Common myeloid progenitor, CD34-positive (primary cell): ENCODE data around the gene KNDC1. TPM values are rescaled to one million over a fixed set of nuclear protein-coding genes. Genes with fewer than 3 reads are reported as not detected.
"Not testable (repeated sequence)": the region's sequence is repeated elsewhere in the genome, so short reads cannot be mapped to it uniquely, and the experiment has no call there.

Experiments used
- CTCF ChIA-PET: fragments of 350-600 bp; sonication (Branson Sonifier 250); formaldehyde crosslinking; loops from one replicate; lab custom pipeline; 2021; ENCODE audit warnings: antibody characterized with exemption; lab: Charles Lee
- POLR2A ChIA-PET: fragments of 350-600 bp; sonication (Branson Sonifier 250); formaldehyde crosslinking; loops from one replicate; lab custom pipeline; 2021; ENCODE audit warnings: antibody characterized with exemption; lab: Charles Lee
- DNase-seq, 3 donors: peaks; one replicate each; pipeline versions ENCODE4 v3.0.0 to v3.0.0-alpha.2; 2013
- H3K27ac ChIP-seq, 2 experiments: 1 replicate in 1 of 2; 2 replicates in 1 of 2; pipeline ENCODE4 v1.7.0; 2013; ENCODE audit warnings: inconsistent platforms in 2 of 2, low read length in 2 of 2, mild to moderate bottlenecking in 2 of 2, low read depth in 1 of 2, moderate library complexity in 1 of 2; ENCODE audit not compliant: severe bottlenecking in 2 of 2, insufficient read depth in 1 of 2, poor library complexity in 1 of 2
- H3K27me3 ChIP-seq, 5 experiments: replicated peaks in 2 of 5; 1 replicate in 3 of 5; 2 replicates in 2 of 5; pipeline versions ENCODE4 v1.6.1 to v1.7.0; 2013; ENCODE audit warnings: low read length in 4 of 5, mild to moderate bottlenecking in 2 of 5, moderate library complexity in 2 of 5, inconsistent platforms in 1 of 5; ENCODE audit not compliant: insufficient read depth in 5 of 5, control insufficient read depth in 4 of 5
- H3K36me3 ChIP-seq, 4 experiments: 1 replicate in 2 of 4; 2 replicates in 2 of 4; pipeline versions ENCODE4 v1.6.1 to v1.7.0; 2013; ENCODE audit warnings: low read length in 3 of 4, control low read depth in 1 of 4, mild to moderate bottlenecking in 1 of 4; ENCODE audit not compliant: control insufficient read depth in 4 of 4, insufficient read depth in 4 of 4
- H3K4me1 ChIP-seq, 4 experiments: 1 replicate in 3 of 4; 2 replicates in 1 of 4; pipeline versions ENCODE4 v1.6.1 to v1.7.1; 2013; ENCODE audit warnings: low read length in 3 of 4, mild to moderate bottlenecking in 3 of 4, control low read depth in 1 of 4, inconsistent platforms in 1 of 4, moderate library complexity in 1 of 4; ENCODE audit not compliant: control insufficient read depth in 4 of 4, insufficient read depth in 4 of 4; ENCODE audit errors: control extremely low read depth in 1 of 4
- H3K4me3 ChIP-seq, 7 experiments: 1 replicate in 4 of 7; 2 replicates in 3 of 7; pipeline versions ENCODE4 v1.5.1 to v1.7.0; 2013; ENCODE audit warnings: mild to moderate bottlenecking in 7 of 7, low read length in 6 of 7, moderate library complexity in 6 of 7, inconsistent platforms in 2 of 7, low read depth in 2 of 7, control low read depth in 1 of 7; ENCODE audit not compliant: insufficient read depth in 4 of 7, control insufficient read depth in 1 of 7; ENCODE audit errors: extremely low read depth in 1 of 7
- H3K9me3 ChIP-seq, 5 experiments: 1 replicate in 4 of 5; 2 replicates in 1 of 5; pipeline versions ENCODE4 v1.6.1 to v1.7.1; 2013; ENCODE audit warnings: low read length in 4 of 5, mild to moderate bottlenecking in 2 of 5, inconsistent platforms in 1 of 5, low read depth in 1 of 5, moderate library complexity in 1 of 5; ENCODE audit not compliant: control insufficient read depth in 4 of 5, insufficient read depth in 2 of 5; ENCODE audit errors: control extremely low read depth in 1 of 5
- WGBS: methylation state at CpG from one replicate; pipeline ENCODE4 v1.1.5; 2013; ENCODE audit not compliant: insufficient coverage; 5-methylcytosine and 5-hydroxymethylcytosine counted together
- polyA plus RNA-seq: library from polyadenylated mRNA; unstranded; fragments of 120-200 nt; gene quantifications from one replicate; pipeline ENCODE4 v1.2.1, GENCODE V29; 2013

KNDC1 gene
- under 0.01 TPM for polyA plus RNA-seq

DNA sequence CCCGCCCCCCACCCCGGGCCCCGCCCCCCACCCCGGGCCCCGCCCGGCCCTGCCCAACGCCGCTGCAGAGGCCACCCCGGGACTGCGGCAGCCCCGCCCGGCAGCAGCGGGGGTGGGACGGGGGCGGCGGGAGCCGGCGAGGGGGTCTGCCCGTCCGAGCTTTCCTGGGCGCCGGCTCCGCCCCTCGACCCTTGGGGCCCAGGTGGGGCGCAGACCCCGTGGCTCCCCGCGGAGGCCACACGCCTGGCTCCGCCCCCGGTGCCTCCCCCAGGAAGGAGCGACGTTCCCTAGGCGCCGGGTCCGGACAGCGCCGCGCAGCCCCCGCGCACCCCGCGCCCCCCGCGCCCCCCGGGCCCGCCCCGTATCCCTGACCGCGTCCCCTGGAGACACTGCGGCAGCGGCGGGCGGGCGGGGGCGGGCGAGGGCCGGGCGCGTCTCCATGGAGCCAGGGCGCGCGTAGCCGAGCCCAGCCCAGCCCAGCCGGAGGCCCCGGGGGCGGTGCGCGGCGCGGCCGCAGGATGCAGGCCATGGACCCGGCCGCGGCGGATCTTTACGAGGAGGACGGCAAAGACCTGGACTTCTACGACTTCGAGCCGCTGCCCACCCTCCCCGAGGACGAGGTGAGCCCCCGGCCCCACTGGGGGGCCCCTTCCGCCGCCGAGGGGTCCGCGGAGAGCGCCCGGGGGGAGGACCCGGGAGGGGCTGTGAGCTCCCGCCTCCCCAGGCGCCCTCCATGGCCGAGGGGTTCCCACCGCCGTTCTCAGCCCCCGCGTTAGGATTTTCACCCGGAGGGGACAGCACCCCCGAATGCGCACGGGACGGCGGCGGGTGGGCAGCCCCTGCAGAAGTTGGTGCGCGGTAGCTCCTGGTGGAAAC, at the start of gene KNDC1:
Gene KNDC1 (plus strand): TSS at position 270 of the 876 bp plus-strand sequence. CDS start 249 bp downstream, at position 519.
- POLR2A ChIA-PET: no interaction called here
- CTCF ChIA-PET: no interaction called here

GRCh38 chr10:133110609-133111275, 49.3 kb upstream of the KNDC1 start:
- WGBS: 29% methylated on average over 1 of the region's 6 CpGs
- peaks cover 0 to 30% (median 1%) of the 10 kb centered on the region in 5 experiments for H3K27me3 ChIP-seq
- H3K4me1 ChIP-seq: peaks cover 0 to 3% (median 0%) of the 10 kb centered on the region in 4 experiments
- peaks cover 0 to 31% (median 28%) of the 10 kb centered on the region in 5 experiments for H3K9me3 ChIP-seq
- H3K36me3 ChIP-seq: no peaks in the 10 kb centered on the region
- H3K27ac ChIP-seq: no peak overlapping the region
- ChIA-PET CTCF (no interaction called here), POLR2A (no interaction called here)
- no peak overlapping the region for H3K4me3 ChIP-seq
- no peak for DNase-seq

More for the DNA sequence above, at the start of gene KNDC1:
- DNase-seq: peak in 2 of 3 donors; percentile 17 to 37
- H3K27ac ChIP-seq: no peak within 1 kb of the TSS
- peaks cover 0 to 12% (median 7%) of the 10 kb centered on the region in 4 experiments for H3K4me1 ChIP-seq
- under 1% methylated on average over 63 of the region's 108 CpGs for WGBS
- peaks cover 0 to 81% (median 26%) of the 10 kb centered on the region in 5 experiments for H3K27me3 ChIP-seq
- H3K9me3 ChIP-seq: no peaks in the 10 kb centered on the region
- H3K4me3 ChIP-seq: peak within 1 kb of the TSS in 5 of 7 experiments; percentile 30 to 55 (median 40)
- H3K36me3 ChIP-seq: no peaks in the 10 kb centered on the region

GRCh38 chr10:133111640-133112039, 48.4 kb upstream of the KNDC1 start:
- peak in 2 of 3 donors; percentile 25 to 35 for DNase-seq
- H3K4me1 ChIP-seq, CTCF ChIA-PET, POLR2A ChIA-PET, H3K27ac ChIP-seq, H3K36me3 ChIP-seq, H3K4me3 ChIP-seq: not testable (repeated sequence)
- Histone ChIP-seq H3K9me3 (peaks cover 0 to 28% (median 23%) of the 10 kb centered on the region in 5 experiments), H3K27me3 (peaks cover 0 to 25% (median 1%) of the 10 kb centered on the region in 5 experiments)
- 10% methylated on average over 3 of the region's 7 CpGs for WGBS

DNA sequence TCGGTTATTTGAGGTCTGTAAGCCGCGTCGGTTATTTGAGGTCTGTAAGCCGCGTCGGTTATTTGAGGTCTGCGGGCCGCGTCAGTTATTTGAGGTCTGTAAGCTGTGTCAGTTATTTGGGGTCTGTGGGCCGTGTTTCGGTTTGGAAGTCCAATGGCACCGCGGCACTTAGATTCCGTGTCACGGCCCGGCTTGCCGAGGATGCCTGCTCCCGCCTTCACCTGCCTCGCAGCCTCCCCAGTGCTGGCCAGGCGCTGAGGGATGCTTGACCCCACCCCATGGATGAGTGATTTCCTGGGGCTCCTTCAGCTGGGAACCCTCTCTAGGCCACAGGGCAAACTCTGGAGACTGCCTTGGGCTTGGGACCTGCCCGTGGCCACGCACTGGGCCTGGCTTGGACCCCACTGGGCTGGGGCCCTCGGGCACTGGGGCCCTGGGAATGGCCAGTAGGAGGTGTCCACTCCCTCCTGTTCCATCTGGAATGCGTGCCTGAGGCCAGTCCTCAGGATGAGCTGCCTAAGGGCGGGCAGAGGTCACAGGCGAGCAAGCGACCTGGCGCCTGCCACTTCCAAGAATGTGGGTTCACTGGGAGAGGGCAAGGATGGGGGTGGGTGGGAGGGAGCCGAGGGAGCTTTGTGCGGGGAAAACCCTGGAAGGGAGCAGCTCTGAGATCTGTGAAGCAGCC, 46.7 kb upstream of the KNDC1 start:
- Histone ChIP-seq H3K27me3 (peaks cover 0 to 24% (median 1%) of the 10 kb centered on the region in 5 experiments), H3K36me3 (no peaks in the 10 kb centered on the region), H3K4me3 (no peak overlapping the region), H3K27ac (no peak overlapping the region), H3K4me1 (peaks cover 0 to 3% (median 0%) of the 10 kb centered on the region in 4 experiments), H3K9me3 (peaks cover 0 to 17% (median 12%) of the 10 kb centered on the region in 5 experiments)
- POLR2A ChIA-PET: no interaction called here
- CTCF ChIA-PET: interaction anchor here (2.0 kb wide), 1 partner anchor 11 kb away, joined by 5 read pairs; no protein-coding TSS in a partner anchor
- DNase-seq: no peak
- WGBS: 96% methylated on average over 24 of the region's 31 CpGs

DNA sequence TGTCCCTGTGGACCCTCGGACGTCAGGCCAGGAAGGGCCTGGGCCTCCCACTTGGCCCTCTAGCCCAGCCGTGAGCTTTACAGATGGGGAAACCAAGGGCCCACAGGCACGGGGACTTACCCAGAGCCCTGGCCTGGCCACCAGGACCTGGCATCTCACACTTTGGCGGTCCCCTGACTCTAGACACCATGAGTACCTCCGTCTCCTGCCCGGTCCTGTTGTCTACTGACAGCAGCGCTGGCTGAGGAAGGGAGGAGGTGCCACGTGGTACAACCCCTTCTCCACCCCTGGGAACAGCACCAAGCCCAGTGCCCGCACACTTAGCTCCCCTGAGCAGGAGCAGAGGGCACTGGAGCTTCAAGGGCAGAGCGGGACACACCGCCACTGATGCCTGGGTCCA, 46.2 kb upstream of the KNDC1 start:
- CTCF ChIA-PET: interaction anchor here (1.5 to 2.0 kb wide), 2 partner anchors 11 to 13 kb away, joined by 4 to 5 read pairs; no protein-coding TSS in a partner anchor
- H3K36me3 ChIP-seq: no peaks in the 10 kb centered on the region
- peaks cover 0 to 3% (median 0%) of the 10 kb centered on the region in 4 experiments for H3K4me1 ChIP-seq
- 93% methylated on average over 12 of the region's 12 CpGs for WGBS
- H3K9me3 ChIP-seq: peaks cover 0 to 20% (median 12%) of the 10 kb centered on the region in 5 experiments
- DNase-seq: no peak
- H3K27me3 ChIP-seq: peaks cover 0 to 22% (median 1%) of the 10 kb centered on the region in 5 experiments
- no peak overlapping the region for H3K4me3 ChIP-seq
- POLR2A ChIA-PET: no interaction called here
- H3K27ac ChIP-seq: no peak overlapping the region

GRCh38 chr10:133114251-133114650, 45.8 kb upstream of the KNDC1 start:
- no peak for DNase-seq
- ChIA-PET CTCF (interaction anchor here (1.5 to 2.0 kb wide), 2 partner anchors 10 to 13 kb away, joined by 4 to 5 read pairs; no protein-coding TSS in a partner anchor), POLR2A (no interaction called here)
- Histone ChIP-seq H3K27ac (no peak overlapping the region), H3K4me1 (peaks cover 0 to 3% (median 0%) of the 10 kb centered on the region in 4 experiments), H3K36me3 (no peaks in the 10 kb centered on the region), H3K9me3 (peaks cover 0 to 20% (median 12%) of the 10 kb centered on the region in 5 experiments), H3K4me3 (no peak overlapping the region), H3K27me3 (peaks cover 0 to 18% (median 1%) of the 10 kb centered on the region in 5 experiments)
- WGBS: 96% methylated on average over 18 of the region's 18 CpGs
